T-helper 2 cell (primary cell): ENCODE data around the gene ATP6V1G1.
A peak's percentile ranks its signal among the peaks of the same experiment; 100 is the strongest.
"Not testable (repeated sequence)": the region's sequence is repeated elsewhere in the genome, so short reads cannot be mapped to it uniquely, and the experiment has no call there.

Experiments
- DNase-seq, 5 experiments: peaks; one replicate each; pipeline versions ENCODE4 v3.0.0 to v3.0.0-alpha.2; 2012 to 2022
- total RNA-seq, 2 donors: gene quantifications; one replicate each; lab custom pipeline; 2026; lab: John Stamatoyannopoulos, UW

The ATP6V1G1 gene
- total RNA-seq, result 81.7 to 104 reads per million in 2 donors

GRCh38 chr9:114587345-114588202 is at the start of gene ATP6V1G1:
Gene ATP6V1G1, plus strand, starts transcription at chr9:114587769. Its CDS starts 70 bp downstream, at chr9:114587839.
- DNase-seq, result peak; percentile 96 to 99 (median 99)

GRCh38 chr9:114538241-114538640 is 49.3 kb upstream of the ATP6V1G1 start:
- DNase-seq, result peak in 1 of 5 experiments; percentile 43

GRCh38 chr9:114539701-114540380 is 47.7 kb upstream of the ATP6V1G1 start:
- no peak for DNase-seq

- DNase-seq, result no peak
These were observed 42.5 kb upstream of the ATP6V1G1 start for GRCh38 chr9:114545055-114545454.

GRCh38 chr9:114546851-114547250 is 40.7 kb upstream of the ATP6V1G1 start:
- DNase-seq, result no peak

- no peak for DNase-seq
These were observed 37.8 kb upstream of the ATP6V1G1 start for GRCh38 chr9:114549697-114550330.

- DNase-seq, result no peak
These were observed 35.6 kb upstream of the ATP6V1G1 start for GRCh38 chr9:114551750-114552685.

GRCh38 chr9:114552706-114553105 is 34.9 kb upstream of the ATP6V1G1 start:
- no peak for DNase-seq

- DNase-seq, result no peak
These were observed 34.4 kb upstream of the ATP6V1G1 start for GRCh38 chr9:114553202-114553601.

- no peak for DNase-seq
These were observed 31.9 kb upstream of the ATP6V1G1 start for GRCh38 chr9:114555696-114556095.

- DNase-seq, result no peak
These were observed 29.4 kb upstream of the ATP6V1G1 start for GRCh38 chr9:114558027-114558675.

- DNase-seq, result no peak
These were observed 27.6 kb upstream of the ATP6V1G1 start for GRCh38 chr9:114559830-114560513.

GRCh38 chr9:114560956-114561355 is 26.6 kb upstream of the ATP6V1G1 start:
- DNase-seq, result no peak

- DNase-seq, result no peak
These were observed 25.8 kb upstream of the ATP6V1G1 start for GRCh38 chr9:114561771-114562170.

GRCh38 chr9:114565204-114565603 is 22.4 kb upstream of the ATP6V1G1 start:
- no peak for DNase-seq

GRCh38 chr9:114570742-114571141 is 16.8 kb upstream of the ATP6V1G1 start:
- no peak for DNase-seq

GRCh38 chr9:114571391-114571790 is 16.2 kb upstream of the ATP6V1G1 start:
- DNase-seq, result no peak

GRCh38 chr9:114572199-114572598 is 15.4 kb upstream of the ATP6V1G1 start:
- DNase-seq, result no peak

- no peak for DNase-seq
These were observed 13.1 kb upstream of the ATP6V1G1 start for GRCh38 chr9:114574438-114574837.

GRCh38 chr9:114576779-114577178 is 10.8 kb upstream of the ATP6V1G1 start:
- DNase-seq, result not testable (repeated sequence)

GRCh38 chr9:114578134-114578533 is 9.4 kb upstream of the ATP6V1G1 start:
- not testable (repeated sequence) for DNase-seq
